H1 (cell line): ENCODE results near the gene RAB14. TPM values are rescaled to one million over a fixed set of nuclear protein-coding genes. Genes with fewer than 3 reads are reported as not detected.

ENCODE experiments used
- CTCF ChIA-PET: fragments of 300-600 bp; sonication (Branson Sonifier 250); formaldehyde crosslinking; loops from one replicate; lab custom pipeline; 2021; ENCODE audit not compliant: partially characterized antibody; lab: Charles Lee
- POLR2A ChIA-PET: fragments of 300-600 bp; sonication (Branson Sonifier 250); formaldehyde crosslinking; loops from one replicate; lab custom pipeline; 2021; ENCODE audit warnings: inconsistent platforms; ENCODE audit not compliant: partially characterized antibody; lab: Charles Lee
- DNase-seq, 2 experiments: peaks; one replicate each; pipeline versions ENCODE4 v3.0.0 to v3.0.0-alpha.2; 2010 to 2022; ENCODE audit warnings: low spot score in 2 of 2, low read depth in 1 of 2, mixed read lengths in 1 of 2
- FAIRE-seq: peaks from 2 replicates; lab custom pipeline; 2011; peaks lifted over from hg19 to GRCh38; lab: Jason Lieb, UNC
- H2AFZ ChIP-seq: 2 replicates; pipeline ENCODE4 v1.8.1; 2012; ENCODE audit warnings: low read length, inconsistent platforms
- H2AK5ac ChIP-seq: 2 replicates; pipeline ENCODE4 v1.6.1; 2013; ENCODE audit warnings: low read depth, low read length
- H2BK120ac ChIP-seq: replicated peaks from 2 replicates; pipeline ENCODE3; 2013; ENCODE audit warnings: low read depth, low read length, inconsistent platforms
- H2BK12ac ChIP-seq: 2 replicates; pipeline ENCODE4 v1.6.1; 2013; ENCODE audit warnings: low read depth, low read length
- H2BK15ac ChIP-seq: 2 replicates; pipeline ENCODE4 v1.6.1; 2013; ENCODE audit warnings: low read length
- H2BK20ac ChIP-seq: 2 replicates; pipeline ENCODE4 v1.6.1; 2013; ENCODE audit warnings: low read length
- H2BK5ac ChIP-seq: 2 replicates; pipeline ENCODE4 v1.6.1; 2013; ENCODE audit warnings: low read depth, low read length
- H3K14ac ChIP-seq: 2 replicates; pipeline ENCODE4 v1.6.1; 2013; ENCODE audit warnings: inconsistent platforms; ENCODE audit not compliant: insufficient read length
- H3K18ac ChIP-seq: 2 replicates; pipeline ENCODE4 v1.6.1; 2013; ENCODE audit warnings: low read length; ENCODE audit errors: extremely low read depth
- H3K23ac ChIP-seq: 2 replicates; pipeline ENCODE4 v1.6.1; 2013; ENCODE audit warnings: inconsistent platforms; ENCODE audit not compliant: insufficient read length
- H3K23me2 ChIP-seq: 2 replicates; pipeline ENCODE4 v1.6.1; 2013; ENCODE audit warnings: low read depth, low read length
- H3K27ac ChIP-seq: 2 replicates; pipeline ENCODE4 v1.6.1; 2011; ENCODE audit warnings: low read depth, low read length, inconsistent platforms
- H3K27me3 ChIP-seq, 4 experiments: replicated peaks in 1 of 4; 1 replicate in 1 of 4; 2 replicates in 3 of 4; pipeline versions ENCODE4 v1.6.1 to v1.8.1; 2011 to 2013; ENCODE audit warnings: low read length in 3 of 4, mild to moderate bottlenecking in 3 of 4, inconsistent platforms in 2 of 4, mixed read lengths in 2 of 4, moderate library complexity in 1 of 4; ENCODE audit not compliant: control insufficient read depth in 3 of 4, insufficient read depth in 3 of 4; ENCODE audit errors: extremely low read depth in 1 of 4
- H3K36me3 ChIP-seq, 4 experiments: 2 replicates each; pipeline versions ENCODE4 v1.6.1 to v1.8.1; 2011 to 2013; ENCODE audit warnings: mild to moderate bottlenecking in 4 of 4, low read length in 3 of 4, moderate library complexity in 2 of 4, control low read depth in 1 of 4, inconsistent platforms in 1 of 4; ENCODE audit not compliant: insufficient read depth in 4 of 4, control insufficient read depth in 2 of 4
- H3K4ac ChIP-seq: replicated peaks from 2 replicates; pipeline ENCODE3; 2013; ENCODE audit warnings: low read length, low read depth, mixed read lengths, inconsistent platforms; ENCODE audit not compliant: insufficient read length
- H3K4me1 ChIP-seq, 4 experiments: replicated peaks in 1 of 4; 1 replicate in 1 of 4; 2 replicates in 3 of 4; pipeline versions ENCODE4 v1.6.1 to v1.8.1; 2011 to 2013; ENCODE audit warnings: low read length in 3 of 4, inconsistent platforms in 2 of 4, mixed read lengths in 1 of 4; ENCODE audit not compliant: insufficient read depth in 4 of 4, control insufficient read depth in 3 of 4
- H3K4me2 ChIP-seq, 2 experiments: 2 replicates each; pipeline versions ENCODE4 v1.6.1 to v1.8.1; 2011 to 2013; ENCODE audit warnings: low read depth in 2 of 2, low read length in 2 of 2, control low read depth in 1 of 2, inconsistent platforms in 1 of 2, mild to moderate bottlenecking in 1 of 2; ENCODE audit not compliant: insufficient read depth in 1 of 2
- H3K4me3 ChIP-seq, 4 experiments: fragments of 200-600, 300-600 bp in 1 of 4; sonication (generic), shearing (Covaris generic), sonication (Bioruptor Twin) in 1 of 4; 2 replicates each; pipeline versions ENCODE4 v1.5.1 to v1.8.1; 2011 to 2016; ENCODE audit warnings: low read length in 4 of 4, low read depth in 3 of 4, control low read depth in 2 of 4, inconsistent platforms in 2 of 4, mild to moderate bottlenecking in 2 of 4, mixed read lengths in 1 of 4, moderate library complexity in 1 of 4; ENCODE audit not compliant: insufficient read depth in 2 of 4; ENCODE audit errors: extremely low read depth in 1 of 4
- H3K56ac ChIP-seq: replicated peaks from 2 replicates; pipeline ENCODE3; 2013; ENCODE audit warnings: low read depth, mild to moderate bottlenecking, mixed read lengths, low read length, inconsistent platforms; ENCODE audit not compliant: insufficient read length
- H3K79me1 ChIP-seq: 2 replicates; pipeline ENCODE4 v1.6.1; 2013; ENCODE audit warnings: low read depth, low read length, control low read depth
- H3K79me2 ChIP-seq, 2 experiments: 2 replicates each; pipeline versions ENCODE4 v1.6.1 to v1.8.1; 2012 to 2013; ENCODE audit warnings: low read length in 2 of 2, mild to moderate bottlenecking in 2 of 2, inconsistent platforms in 1 of 2; ENCODE audit not compliant: insufficient read depth in 2 of 2, control insufficient read depth in 1 of 2
- H3K9ac ChIP-seq, 4 experiments: replicated peaks in 1 of 4; 1 replicate in 1 of 4; 2 replicates in 3 of 4; pipeline versions ENCODE4 v1.6.1 to v1.8.1; 2011 to 2013; ENCODE audit warnings: low read depth in 3 of 4, low read length in 3 of 4, control low read depth in 2 of 4, mild to moderate bottlenecking in 2 of 4, moderate library complexity in 2 of 4, inconsistent platforms in 1 of 4; ENCODE audit errors: extremely low read depth in 1 of 4
- H3K9me3 ChIP-seq, 2 experiments: 2 replicates each; pipeline versions ENCODE4 v1.6.1 to v1.8.1; 2012 to 2013; ENCODE audit warnings: mild to moderate bottlenecking in 2 of 2, moderate library complexity in 2 of 2, control low read depth in 1 of 2, inconsistent platforms in 1 of 2, low read depth in 1 of 2, low read length in 1 of 2, mixed read lengths in 1 of 2; ENCODE audit not compliant: insufficient read depth in 2 of 2
- H4K20me1 ChIP-seq, 2 experiments: replicated peaks in 1 of 2; 2 replicates each; pipeline versions ENCODE3 to v1.8.1; 2011 to 2013; ENCODE audit warnings: inconsistent platforms in 2 of 2, low read length in 2 of 2, mild to moderate bottlenecking in 1 of 2; ENCODE audit not compliant: insufficient read depth in 2 of 2, control insufficient read depth in 1 of 2
- H4K5ac ChIP-seq: 2 replicates; pipeline ENCODE4 v1.6.1; 2013; ENCODE audit warnings: low read length, low read depth, mixed read lengths, inconsistent platforms; ENCODE audit not compliant: insufficient read length
- H4K8ac ChIP-seq: 2 replicates; pipeline ENCODE4 v1.8.0; 2013; ENCODE audit warnings: mild to moderate bottlenecking, moderate library complexity, low read length, inconsistent platforms; ENCODE audit not compliant: insufficient read depth; ENCODE audit errors: extremely low read depth
- H4K91ac ChIP-seq: replicated peaks from 2 replicates; pipeline ENCODE3; 2013; ENCODE audit warnings: low read length, mixed read lengths, inconsistent platforms; ENCODE audit not compliant: insufficient read length
- CTCF ChIP-seq, 3 experiments: IDR thresholded peaks; 1 replicate in 2 of 3; 2 replicates in 1 of 3; pipeline versions ENCODE4 v1.5.1 to v1.6.1; 2011; ENCODE audit warnings: low read length in 3 of 3, mild to moderate bottlenecking in 3 of 3, inconsistent platforms in 2 of 3, low read depth in 1 of 3, moderate library complexity in 1 of 3; ENCODE audit not compliant: insufficient read depth in 1 of 3; ENCODE audit errors: control extremely low read depth in 1 of 3
- WGBS, 2 experiments: shearing (Covaris generic) in 1 of 2; methylation state at CpG; one replicate each; pipeline versions ENCODE4 v1.1.6 to v1.1.7; 2013 to 2015; ENCODE audit warnings: low lambda C conversion rate in 2 of 2, mixed read lengths in 2 of 2, inconsistent platforms in 1 of 2, low coverage in 1 of 2, missing lambda C conversion rate in 1 of 2; ENCODE audit not compliant: insufficient replicate concordance in 2 of 2, insufficient coverage in 1 of 2, insufficient read length in 1 of 2; ENCODE audit errors: extremely low coverage in 1 of 2, missing lambda C conversion rate in 1 of 2; 5-methylcytosine and 5-hydroxymethylcytosine counted together
- polyA plus RNA-seq, 7 experiments: library from polyadenylated mRNA; depleted of rRNA in 3 of 7; stranded (reverse) in 5 of 7; unstranded in 2 of 7; fragments of >200 nt in 5 of 7; fragments of 200-250 nt in 2 of 7; gene quantifications; 1 replicate in 5 of 7; 2 replicates in 1 of 7; 4 replicates in 1 of 7; pipeline versions ENCODE4 v1.2.1 to v1.2.3, GENCODE V29; 2011 to 2013; ENCODE audit warnings: missing spikeins in 2 of 7, mixed read lengths in 2 of 7
- total RNA-seq: library from RNA; stranded (reverse); fragmentation: NEBNext Ultra II Directional; extraction: Animal tissue kit (Norgen Biotek cat#: 25700); gene quantifications from 2 replicates; pipeline ENCODE4 v1.2.1, GENCODE V29; 2021

RAB14 gene
- total and polyA plus RNA-seq, 2 of the 8 experiments (the other 6 are each of a cell fraction or from before 2014, with no cell fraction given) = 9.1 to 44.8 TPM

DNA sequence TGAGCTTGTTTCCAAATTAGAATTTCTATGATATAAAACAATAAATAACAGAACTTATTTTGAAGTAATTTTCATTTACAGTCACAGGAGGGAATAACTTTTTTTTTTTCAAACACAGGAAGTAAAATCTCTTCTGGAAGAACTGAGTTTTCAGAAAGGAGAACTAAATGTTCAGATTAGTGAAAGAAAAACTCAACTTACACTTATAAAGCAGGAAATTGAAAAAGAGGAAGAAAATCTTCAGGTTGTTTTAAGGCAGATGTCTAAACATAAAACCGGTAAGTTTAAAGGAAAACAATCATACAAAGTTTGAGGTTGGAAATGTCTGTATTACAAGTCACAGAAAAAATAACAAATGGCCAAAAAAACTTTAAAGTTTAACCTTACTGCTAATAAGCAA, 41.6 kb downstream of the RAB14 start:
- Histone ChIP-seq H3K79me2 (no peaks in the 10 kb centered on the region), H4K20me1 (peaks cover 0 to 1% of the 10 kb centered on the region in 2 experiments), H3K56ac (no peak overlapping the region), H3K4me1 (no peaks in the 10 kb centered on the region), H3K27me3 (no peaks in the 10 kb centered on the region), H4K5ac (no peak overlapping the region), H3K9ac (no peak overlapping the region), H3K4me2 (no peak overlapping the region), H3K36me3 (peaks cover 0 to 5% (median 4%) of the 10 kb centered on the region in 4 experiments; a peak in 5 of 8 replicates), H3K79me1 (no peaks in the 10 kb centered on the region; the same call in 1 of the 2 replicates), H3K27ac (no peak overlapping the region), H2BK5ac (no peak overlapping the region), H3K23ac (no peak overlapping the region), H3K9me3 (no peaks in the 10 kb centered on the region), H3K23me2 (no peaks in the 10 kb centered on the region), H2BK120ac (no peak overlapping the region), H3K14ac (no peak overlapping the region), H2BK12ac (no peak overlapping the region), H3K18ac (no peak overlapping the region), H4K8ac (no peak overlapping the region), H4K91ac (no peak overlapping the region), H2BK20ac (no peak overlapping the region), H3K4me3 (no peak overlapping the region), H2AK5ac (no peak overlapping the region), H3K4ac (no peak overlapping the region), H2AFZ (no peak overlapping the region), H2BK15ac (no peak overlapping the region)
- DNase-seq (no peak), FAIRE-seq (no peak)
- 85% methylated on average over 1 of the region's 1 CpG; no CpG with 5 or more reads in 1 of the 2 experiments for WGBS, 2 experiments
- ChIA-PET POLR2A (no interaction called here), CTCF (interaction anchor here (2.5 kb wide), 1 partner anchor 9 kb away, joined by 9 read pairs; no protein-coding TSS in a partner anchor)
- no peak for TF ChIP-seq CTCF (IDR thresholded peaks at IDR 0.05; ENCODE audit: control extremely low read depth in 1 of 3, insufficient read depth in 1 of 3, low read depth in 1 of 3, low read length in 3 of 3)
